WTC11 (cell line): ENCODE results near the gene ZCWPW1.

Source experiments
- CBFB ChIP-seq: sonication (generic); formaldehyde crosslinking; IDR thresholded peaks from 2 replicates; pipeline ENCODE4 v1.8.1; 2022; ENCODE audit warnings: mild to moderate bottlenecking, low read depth, missing genetic modification reagents
- CREM ChIP-seq: sonication (generic); formaldehyde crosslinking; IDR thresholded peaks from 2 replicates; pipeline ENCODE4 v1.8.1; 2022; ENCODE audit warnings: mild to moderate bottlenecking, missing genetic modification reagents, moderate library complexity
- CTCF ChIP-seq: fragments of 200-600 bp; IDR thresholded peaks from 2 replicates; pipeline ENCODE4 v1.8.0; 2022; ENCODE audit warnings: antibody characterized with exemption
- E2F5 ChIP-seq: sonication (generic); formaldehyde crosslinking; IDR thresholded peaks from 2 replicates; pipeline ENCODE4 v1.8.1; 2022; ENCODE audit warnings: mild to moderate bottlenecking, moderate library complexity, missing genetic modification reagents
- ELF4 ChIP-seq: sonication (generic); formaldehyde crosslinking; IDR thresholded peaks from 2 replicates; pipeline ENCODE4 v1.8.1; 2022; ENCODE audit warnings: low read depth, mild to moderate bottlenecking, moderate library complexity, missing genetic modification reagents
- FOXJ3 ChIP-seq: sonication (generic); formaldehyde crosslinking; IDR thresholded peaks from 2 replicates; pipeline ENCODE4 v1.9.0; 2021; ENCODE audit warnings: missing genetic modification reagents, mild to moderate bottlenecking, borderline replicate concordance
- GABPB1 ChIP-seq: sonication (generic); formaldehyde crosslinking; IDR thresholded peaks from 2 replicates; pipeline ENCODE4 v1.8.1; 2023; ENCODE audit warnings: mild to moderate bottlenecking, missing genetic modification reagents
- PRRX2 ChIP-seq: fragments of 250-450 bp; sonication (Bioruptor Pico); IDR thresholded peaks from 2 replicates; pipeline ENCODE4 v1.8.0; 2021; ENCODE audit warnings: mild to moderate bottlenecking
- RORB ChIP-seq: fragments of 250-450 bp; sonication (Bioruptor Pico); IDR thresholded peaks from 2 replicates; pipeline ENCODE4 v1.9.0; 2021; ENCODE audit warnings: mild to moderate bottlenecking
- TEAD1 ChIP-seq: sonication (generic); formaldehyde crosslinking; IDR thresholded peaks from 2 replicates; pipeline ENCODE4 v1.8.0; 2022; ENCODE audit warnings: mild to moderate bottlenecking, missing genetic modification reagents
- USF2 ChIP-seq: sonication (generic); formaldehyde crosslinking; IDR thresholded peaks from 2 replicates; pipeline ENCODE4 v1.8.1; 2023; ENCODE audit warnings: mild to moderate bottlenecking, missing genetic modification reagents, moderate library complexity
- ZNF232 ChIP-seq: sonication (generic); formaldehyde crosslinking; IDR thresholded peaks from 2 replicates; pipeline ENCODE4 v1.8.0; 2022; ENCODE audit warnings: mild to moderate bottlenecking, missing genetic modification reagents
- ZNF532 ChIP-seq: fragments of 250-450 bp; sonication (Bioruptor Pico); IDR thresholded peaks from 2 replicates; pipeline ENCODE4 v1.9.0; 2021; ENCODE audit warnings: mild to moderate bottlenecking, borderline replicate concordance

- TF ChIP-seq USF2 (CRISPR knock-in tag) = no peak
- no peak for TF ChIP-seq ELF4 (CRISPR knock-in tag)
- TF ChIP-seq PRRX2 (CRISPR knock-in tag) = peak; percentile 63; the same call in 1 of the 2 replicates
- no peak for TF ChIP-seq CTCF
- TF ChIP-seq TEAD1 (CRISPR knock-in tag) = no peak
- no peak for TF ChIP-seq CREM (CRISPR knock-in tag)
- no peak for TF ChIP-seq E2F5
- no peak for TF ChIP-seq ZNF232 (CRISPR knock-in tag)
- TF ChIP-seq GABPB1 = no peak
- no peak for TF ChIP-seq FOXJ3
- no peak for TF ChIP-seq CBFB (CRISPR knock-in tag)
- TF ChIP-seq ZNF532 (CRISPR knock-in tag) = no peak
- TF ChIP-seq RORB = no peak
These were observed 61.9 kb downstream of the ZCWPW1 start for GRCh38 chr7:100366411-100367250.
